HG03159 (cell line): ENCODE results near the gene PRDM16.

Experiments
- ATAC-seq: cut with Tn5 transposase; IDR thresholded peaks from one replicate; pipeline ENCODE4 v1.9.1; 2021; ENCODE audit warnings: mild to moderate bottlenecking, moderate library complexity; ENCODE audit not compliant: unreplicated experiment

The PRDM16 gene

GRCh38 chr1:3249631-3250501, 180.9 kb downstream of the PRDM16 start:
- ATAC-seq = no peak

- ATAC-seq = no peak
Observed at GRCh38 chr1:3250624-3251023, 181.6 kb downstream of the PRDM16 start.

- no peak for ATAC-seq
Observed at GRCh38 chr1:3251099-3251806, 182.2 kb downstream of the PRDM16 start.

- ATAC-seq = no peak
Observed at GRCh38 chr1:3251807-3252428, 182.9 kb downstream of the PRDM16 start.

- ATAC-seq = no peak
Observed at GRCh38 chr1:3255680-3256079, 186.7 kb downstream of the PRDM16 start.

GRCh38 chr1:3257788-3258187, 188.8 kb downstream of the PRDM16 start:
- no peak for ATAC-seq

GRCh38 chr1:3258386-3259003, 189.5 kb downstream of the PRDM16 start:
- no peak for ATAC-seq

GRCh38 chr1:3259020-3259419, 190.0 kb downstream of the PRDM16 start:
- no peak for ATAC-seq

GRCh38 chr1:3261007-3261968, 192.3 kb downstream of the PRDM16 start:
- ATAC-seq = no peak

GRCh38 chr1:3261969-3262579, 193.1 kb downstream of the PRDM16 start:
- ATAC-seq = no peak

GRCh38 chr1:3262681-3263286, 193.8 kb downstream of the PRDM16 start:
- ATAC-seq = no peak

GRCh38 chr1:3263790-3264189, 194.8 kb downstream of the PRDM16 start:
- ATAC-seq = no peak

GRCh38 chr1:3264456-3264855, 195.5 kb downstream of the PRDM16 start:
- no peak for ATAC-seq

GRCh38 chr1:3265835-3266805, 197.1 kb downstream of the PRDM16 start:
- ATAC-seq = no peak

GRCh38 chr1:3266870-3267549, 198.0 kb downstream of the PRDM16 start:
- ATAC-seq = no peak

GRCh38 chr1:3267550-3268270, 198.7 kb downstream of the PRDM16 start:
- no peak for ATAC-seq

GRCh38 chr1:3268281-3268680, 199.3 kb downstream of the PRDM16 start:
- no peak for ATAC-seq
